ENCODE data around the gene LATS2. TPM values are rescaled to one million over a fixed set of nuclear protein-coding genes. Genes with fewer than 3 reads are reported as not detected.

Gene LATS2
- total and polyA plus RNA-seq, 2 of the 8 experiments (the other 6 are each of a cell fraction or from before 2014, with no cell fraction given), result 8.3 to 26.2 TPM

GRCh38 chr13:21010621-21011020 lies 50.8 kb downstream of the LATS2 start:
- no peak overlapping the region for H4K8ac ChIP-seq (ENCODE audit: extremely low read depth, insufficient read depth, low read length)
- FAIRE-seq, result no peak
- H4K20me1 ChIP-seq (replicated peaks in 1 of 2; ENCODE audit: control insufficient read depth in 1 of 2, insufficient read depth in 2 of 2, low read length in 2 of 2), result peaks cover 10 to 23% of the 10 kb centered on the region in 2 experiments
- H3K4me3 ChIP-seq (ENCODE audit: extremely low read depth in 1 of 4, insufficient read depth in 2 of 4, low read depth in 3 of 4, low read length in 4 of 4), result no peak overlapping the region
- peaks cover 10% of the 10 kb centered on the region for H3K79me1 ChIP-seq (ENCODE audit: low read depth, low read length)
- no peaks in the 10 kb centered on the region for H3K27me3 ChIP-seq (replicated peaks in 1 of 4; ENCODE audit: control insufficient read depth in 3 of 4, extremely low read depth in 1 of 4, insufficient read depth in 3 of 4, low read length in 3 of 4)
- H3K23me2 ChIP-seq (ENCODE audit: low read depth, low read length), result no peaks in the 10 kb centered on the region; the same call in 1 of the 2 replicates
- DNase-seq (ENCODE audit: low read depth in 1 of 2, low spot score in 2 of 2), result no peak
- ChIA-PET POLR2A (ENCODE audit: partially characterized antibody) (interaction anchor here (1.4 to 1.8 kb wide), 2 partner anchors 9 to 45 kb away, joined by 4 to 6 read pairs; no protein-coding TSS in a partner anchor), CTCF (ENCODE audit: partially characterized antibody) (interaction anchor here (0.9 to 1.7 kb wide), 4 partner anchors 8 to 68 kb away, joined by 3 to 5 read pairs (median 4); no protein-coding TSS in a partner anchor)
- H2BK5ac ChIP-seq (ENCODE audit: low read depth, low read length), result no peak overlapping the region
- no peak overlapping the region for H2BK120ac ChIP-seq (replicated peaks; ENCODE audit: low read depth, low read length)
- H3K79me2 ChIP-seq (ENCODE audit: control insufficient read depth in 1 of 2, insufficient read depth in 2 of 2, low read length in 2 of 2), result peaks cover 3 to 91% of the 10 kb centered on the region in 2 experiments; a peak in 3 of 4 replicates
- H2BK15ac ChIP-seq (ENCODE audit: low read length), result no peak overlapping the region
- no peak overlapping the region for H2BK12ac ChIP-seq (ENCODE audit: low read depth, low read length)
- H4K91ac ChIP-seq (replicated peaks; ENCODE audit: insufficient read length, low read length), result no peak overlapping the region
- H3K4me2 ChIP-seq (ENCODE audit: insufficient read depth in 1 of 2, low read depth in 2 of 2, low read length in 2 of 2), result no peak overlapping the region
- H4K5ac ChIP-seq (ENCODE audit: insufficient read length, low read depth, low read length), result no peak overlapping the region
- no peak overlapping the region for H2AK5ac ChIP-seq (ENCODE audit: low read depth, low read length)
- TF ChIP-seq JUND (IDR thresholded peaks at IDR 0.05; ENCODE audit: low read length) (no peak), SP1 (IDR thresholded peaks at IDR 0.05; ENCODE audit: low read depth, low read length) (peak; percentile 41; the same call in 1 of the 2 replicates)
- 82% methylated on average over 1 of the region's 1 CpG; no CpG with 5 or more reads in 1 of the 2 experiments for WGBS, 2 experiments (ENCODE audit: extremely low coverage in 1 of 2, insufficient coverage in 1 of 2, insufficient read length in 1 of 2, insufficient replicate concordance in 2 of 2, low coverage in 1 of 2, low lambda C conversion rate in 2 of 2, missing lambda C conversion rate in 1 of 2)
- H3K27ac ChIP-seq (ENCODE audit: low read depth, low read length), result no peak overlapping the region
- no peak overlapping the region for H3K14ac ChIP-seq (ENCODE audit: insufficient read length)
- H3K36me3 ChIP-seq (ENCODE audit: control insufficient read depth in 2 of 4, insufficient read depth in 4 of 4, low read length in 3 of 4), result peaks cover 0 to 3% (median 0%) of the 10 kb centered on the region in 4 experiments; a peak in 1 of 8 replicates
- H3K9ac ChIP-seq (replicated peaks in 1 of 4; ENCODE audit: extremely low read depth in 1 of 4, low read depth in 3 of 4, low read length in 3 of 4), result no peak overlapping the region
- H3K9me3 ChIP-seq (ENCODE audit: insufficient read depth in 2 of 2, low read depth in 1 of 2, low read length in 1 of 2), result no peaks in the 10 kb centered on the region
- no peak overlapping the region for H3K4ac ChIP-seq (replicated peaks; ENCODE audit: insufficient read length, low read depth, low read length)
- H3K23ac ChIP-seq (ENCODE audit: insufficient read length), result no peak overlapping the region
- no peak overlapping the region for H3K56ac ChIP-seq (replicated peaks; ENCODE audit: insufficient read length, low read depth, low read length)
- H3K4me1 ChIP-seq (replicated peaks in 1 of 4; ENCODE audit: control insufficient read depth in 3 of 4, insufficient read depth in 4 of 4, low read length in 3 of 4), result peaks cover 0 to 3% (median 0%) of the 10 kb centered on the region in 4 experiments; a peak in 2 of 7 replicates
- no peak overlapping the region for H2AFZ ChIP-seq (ENCODE audit: low read length)
- H3K18ac ChIP-seq (ENCODE audit: extremely low read depth, low read length), result no peak overlapping the region
- no peak overlapping the region for H2BK20ac ChIP-seq (ENCODE audit: low read length)
